ENCODE results near the gene RFESD. TPM values are rescaled to one million over a fixed set of nuclear protein-coding genes. Genes with fewer than 3 reads are reported as not detected.
"Not testable (repeated sequence)": the region's sequence is repeated elsewhere in the genome, so short reads cannot be mapped to it uniquely, and the experiment has no call there.

RFESD gene
- total RNA-seq, 4 donors from 2014 or later = 0.89 to 2.6 (median 1.8) TPM

- Histone ChIP-seq H3K27me3 (no peaks in the 10 kb centered on the region), H3K9me3 (no peaks in the 10 kb centered on the region), H3K36me3 (no peaks in the 10 kb centered on the region), H3K27ac (no peak overlapping the region), H3K4me3 (no peak overlapping the region), H3K4me1 (no peaks in the 10 kb centered on the region)
- no peak for TF ChIP-seq POLR2AphosphoS5 (IDR thresholded peaks at IDR 0.05)
- TF ChIP-seq CTCF (IDR thresholded peaks at IDR 0.05) = no peak
- no peak for TF ChIP-seq POLR2A (IDR thresholded peaks at IDR 0.05)
- no peak for TF ChIP-seq EP300 (IDR thresholded peaks at IDR 0.05)
- 96 to 100% methylated on average over 1 of the region's 1 CpG for WGBS, 2 donors (ENCODE audit: low coverage in 1 of 2)
- no peak for ATAC-seq
Measured at GRCh38 chr5:95699337-95699736, 52.8 kb downstream of the RFESD start.

GRCh38 chr5:95701074-95701473 lies 54.5 kb downstream of the RFESD start:
- no peaks in the 10 kb centered on the region for H3K36me3 ChIP-seq
- H3K4me1 ChIP-seq = no peaks in the 10 kb centered on the region
- ATAC-seq = no peak
- H3K9me3 ChIP-seq = no peaks in the 10 kb centered on the region
- no peaks in the 10 kb centered on the region for H3K27me3 ChIP-seq
- H3K27ac ChIP-seq = no peak overlapping the region
- H3K4me3 ChIP-seq = no peak overlapping the region
- TF ChIP-seq POLR2AphosphoS5 (IDR thresholded peaks at IDR 0.05) (no peak), POLR2A (IDR thresholded peaks at IDR 0.05) (no peak), CTCF (IDR thresholded peaks at IDR 0.05) (no peak)

- no peaks in the 10 kb centered on the region for H3K4me1 ChIP-seq
- 55 to 80% methylated on average over 1 of the region's 1 CpG for WGBS, 2 donors (ENCODE audit: low coverage in 1 of 2)
- no peaks in the 10 kb centered on the region for H3K9me3 ChIP-seq
- H3K36me3 ChIP-seq = no peaks in the 10 kb centered on the region
- TF ChIP-seq POLR2A (IDR thresholded peaks at IDR 0.05) (no peak), CTCF (IDR thresholded peaks at IDR 0.05) (no peak), POLR2AphosphoS5 (IDR thresholded peaks at IDR 0.05) (no peak), EP300 (IDR thresholded peaks at IDR 0.05) (no peak)
- no peak for ATAC-seq
- H3K27me3 ChIP-seq = no peaks in the 10 kb centered on the region
- H3K4me3 ChIP-seq = no peak overlapping the region
- H3K27ac ChIP-seq = no peak overlapping the region
Measured at GRCh38 chr5:95704150-95704549, 57.6 kb downstream of the RFESD start.

GRCh38 chr5:95706196-95706595 lies 59.6 kb downstream of the RFESD start:
- H3K9me3 ChIP-seq, H3K4me3 ChIP-seq: not testable (repeated sequence)
- WGBS, 2 donors (ENCODE audit: low coverage in 1 of 2) = 75 to 94% methylated on average over 1 to 5 of the region's 5 CpGs

GRCh38 chr5:95707055-95707454 lies 60.5 kb downstream of the RFESD start:
- Histone ChIP-seq H3K36me3 (no peaks in the 10 kb centered on the region), H3K4me3 (no peak overlapping the region), H3K27me3 (no peaks in the 10 kb centered on the region), H3K4me1 (no peaks in the 10 kb centered on the region), H3K9me3 (no peaks in the 10 kb centered on the region), H3K27ac (no peak overlapping the region)
- 76 to 79% methylated on average over 9 of the region's 9 CpGs for WGBS, 2 donors (ENCODE audit: low coverage in 1 of 2)
- ATAC-seq = no peak
- TF ChIP-seq POLR2AphosphoS5 (IDR thresholded peaks at IDR 0.05) (no peak), CTCF (IDR thresholded peaks at IDR 0.05) (no peak), POLR2A (IDR thresholded peaks at IDR 0.05) (no peak), EP300 (IDR thresholded peaks at IDR 0.05) (no peak)

More at GRCh38 chr5:95706196-95706595, 59.6 kb downstream of the RFESD start:
- H3K4me1 ChIP-seq, H3K36me3 ChIP-seq, H3K27me3 ChIP-seq, H3K27ac ChIP-seq, ATAC-seq: not testable (repeated sequence)

Other genes with a start within 250 kb of the RFESD start
- gene SKIC3, start 91.8 kb upstream of the RFESD start, total RNA-seq = 100 to 1,000 TPM in 1 of 4 donors, 10 to 100 TPM in 3; 59.6 to 110 (median 72.2) TPM
- 10 to 100 TPM in 1 of 4 donors, 1 to 10 TPM in 3; 7.8 to 10.9 (median 8.6) TPM for gene ARSK, start 91.7 kb upstream of the RFESD start, total RNA-seq
- gene GPR150, start 26.7 kb upstream of the RFESD start, total RNA-seq = under 1 TPM in 2 of 4 donors, not detected in 2; 0.31 to 0.39 TPM
- gene SPATA9, start 36.2 kb downstream of the RFESD start, total RNA-seq = under 1 TPM in 1 of 4 donors, not detected in 3; 0.27 TPM
- gene RHOBTB3, start 84.6 kb downstream of the RFESD start, total RNA-seq = 100 to 1,000 TPM in 2 of 4 donors, 10 to 100 TPM in 2; 55.6 to 216 (median 135) TPM
- gene GLRX, start 175.9 kb downstream of the RFESD start, total RNA-seq = 10 to 100 TPM; 20.2 to 65.3 (median 41.3) TPM